HPDE6-E6E7 (cell line): ENCODE results near the gene PARD3B.

Experiments used
- DNase-seq: peaks from one replicate; pipeline ENCODE4 v3.0.0; 2011; ENCODE audit warnings: missing footprints; ENCODE audit errors: extremely low spot score

The PARD3B gene

DNA sequence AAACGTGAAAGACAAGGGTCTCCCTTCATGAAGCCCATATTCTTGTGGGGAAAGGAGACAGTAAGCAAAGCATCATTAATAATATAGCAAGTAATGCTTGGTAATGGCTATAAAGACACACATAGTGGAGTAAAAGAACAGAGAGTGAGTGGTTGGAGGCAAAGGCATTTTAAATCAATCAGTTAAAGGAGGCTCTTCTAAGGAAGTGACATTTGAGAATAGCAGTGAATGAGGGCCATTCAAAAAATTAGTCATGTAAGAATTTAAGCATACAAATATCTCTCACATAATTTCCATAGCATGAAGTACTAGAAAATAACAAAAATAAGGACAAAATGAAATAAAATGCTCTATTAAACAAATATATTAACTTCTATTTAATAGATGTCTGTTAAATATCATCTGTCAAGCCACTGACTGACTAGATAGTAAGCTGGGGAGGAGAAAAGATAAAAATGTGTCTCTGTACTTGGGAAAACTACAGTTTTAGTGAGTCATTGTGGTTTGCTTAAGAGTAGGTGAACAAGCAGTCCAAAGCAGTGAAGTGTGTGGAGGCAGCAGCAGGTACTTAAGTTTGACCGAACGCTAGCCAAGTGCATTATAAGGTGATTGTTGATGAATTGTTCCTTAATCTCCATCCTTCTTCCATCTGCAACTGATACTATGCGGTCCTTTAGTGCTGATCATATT, 160.1 kb downstream of the PARD3B start:
- DNase-seq, result no peak

GRCh38 chr2:204706939-204707338, 161.7 kb downstream of the PARD3B start:
- DNase-seq, result no peak

GRCh38 chr2:204713211-204713610, 167.9 kb downstream of the PARD3B start:
- DNase-seq, result no peak

GRCh38 chr2:204715361-204715760, 170.1 kb downstream of the PARD3B start:
- no peak for DNase-seq

GRCh38 chr2:204717591-204717990, 172.3 kb downstream of the PARD3B start:
- DNase-seq, result no peak

DNA sequence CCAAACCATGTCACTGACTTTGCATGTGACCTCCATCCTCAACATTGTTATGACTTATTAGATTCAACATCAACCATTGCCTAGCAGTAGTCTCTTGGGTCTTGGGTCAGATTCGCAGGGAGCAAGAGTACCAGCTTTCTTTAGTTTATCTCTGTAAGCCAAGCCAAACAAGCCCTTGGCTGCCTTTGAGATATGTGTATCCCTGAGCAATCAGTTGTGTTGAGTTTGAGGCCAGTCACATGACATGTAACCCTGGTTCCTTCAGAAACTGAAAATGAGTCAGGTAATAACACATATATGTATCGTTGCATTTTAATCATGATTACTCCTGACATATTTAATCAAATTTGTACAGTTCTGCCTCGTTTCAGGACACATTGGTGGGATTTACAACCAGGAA, 173.3 kb downstream of the PARD3B start:
- no peak for DNase-seq

DNA sequence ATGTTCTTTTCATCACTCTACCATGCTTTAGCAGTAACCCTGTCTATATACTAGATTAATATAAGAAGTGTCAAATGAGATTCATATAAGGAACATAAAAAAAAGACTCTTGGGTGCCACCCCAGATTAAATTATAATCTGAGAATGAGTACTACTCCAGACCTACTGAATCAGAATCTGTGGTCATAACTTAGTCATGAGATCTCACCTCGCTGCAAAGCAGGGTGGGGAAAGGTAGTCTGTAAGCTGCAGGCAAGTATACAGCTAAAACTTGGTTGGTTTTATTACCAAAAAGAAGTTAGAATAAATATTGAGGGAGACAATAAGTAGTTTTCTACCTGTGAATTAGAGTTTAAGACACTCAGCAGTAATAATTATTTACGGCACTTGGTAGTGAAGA, 175.6 kb downstream of the PARD3B start:
- no peak for DNase-seq

DNA sequence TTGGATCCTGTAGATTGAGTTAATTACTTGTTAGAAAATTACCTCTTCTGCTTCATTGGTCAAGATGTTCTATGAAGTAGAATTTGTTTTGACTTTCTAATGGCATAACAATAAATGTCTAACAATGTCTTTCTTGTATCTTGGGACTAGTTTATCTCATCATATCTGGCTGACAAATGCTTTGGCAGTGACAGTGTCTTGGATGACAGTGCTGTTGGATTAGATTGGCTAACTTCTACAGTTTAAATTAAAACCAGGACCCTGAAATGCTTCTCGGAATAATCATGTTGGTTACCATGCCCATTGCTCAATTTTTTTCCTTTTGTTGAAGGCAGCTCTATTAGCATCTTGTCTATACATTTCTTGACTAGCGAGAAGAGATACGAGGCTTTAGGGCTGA, 176.9 kb downstream of the PARD3B start:
- DNase-seq, result no peak

GRCh38 chr2:204722691-204723090, 177.4 kb downstream of the PARD3B start:
- no peak for DNase-seq

DNA sequence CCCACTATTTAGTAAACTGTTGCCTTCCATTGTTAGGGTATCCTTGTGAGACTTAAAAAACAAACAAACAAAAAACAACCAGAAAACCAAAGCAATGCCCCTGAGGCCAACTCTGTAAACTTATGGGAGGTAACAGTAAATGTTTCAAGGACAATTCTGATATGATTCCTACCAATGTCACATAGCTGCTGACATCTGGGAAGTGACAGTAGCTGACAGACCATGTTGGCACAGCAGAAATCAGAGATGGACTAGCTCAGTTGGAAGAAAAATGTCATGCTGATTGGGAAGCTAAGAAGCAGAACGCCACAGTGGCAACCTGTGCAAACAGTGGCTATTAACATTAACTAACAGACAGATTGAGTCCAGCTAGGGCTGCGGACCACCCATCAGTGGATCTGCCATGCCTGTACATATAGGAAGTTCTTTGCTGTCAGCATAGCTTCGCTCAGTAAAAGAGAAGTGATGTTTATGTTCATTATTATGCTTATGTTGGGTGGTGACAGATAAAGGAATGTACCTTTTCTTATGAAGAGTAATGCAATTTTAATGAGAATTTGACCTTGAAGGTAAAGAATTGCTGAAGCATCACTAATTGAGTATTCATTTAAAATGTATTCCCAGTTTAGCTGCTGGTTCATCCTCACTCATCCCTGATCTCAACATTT, 180.6 kb downstream of the PARD3B start:
- no peak for DNase-seq

DNA sequence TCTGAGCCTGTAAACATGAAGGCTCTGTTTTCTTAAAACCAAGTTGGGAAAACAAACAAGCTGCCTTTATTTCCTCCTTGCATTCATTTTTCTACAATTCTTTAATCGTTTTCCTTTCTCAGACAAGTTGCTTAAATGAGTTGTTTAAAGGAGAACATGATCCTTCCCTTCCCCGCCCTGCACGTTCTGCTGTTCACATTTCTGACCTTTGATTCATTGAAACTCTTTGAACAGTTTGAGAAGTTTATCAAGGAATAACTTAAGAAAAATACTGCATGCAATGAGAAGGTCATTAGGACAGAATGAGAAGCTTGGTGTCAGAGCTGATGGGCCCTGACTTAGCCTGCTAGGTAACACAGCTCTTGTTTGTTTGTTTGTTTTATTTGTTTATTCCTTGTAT, 181.6 kb downstream of the PARD3B start:
- DNase-seq, result no peak

- DNase-seq, result no peak
These were observed 182.1 kb downstream of the PARD3B start for GRCh38 chr2:204727368-204727767.

DNA sequence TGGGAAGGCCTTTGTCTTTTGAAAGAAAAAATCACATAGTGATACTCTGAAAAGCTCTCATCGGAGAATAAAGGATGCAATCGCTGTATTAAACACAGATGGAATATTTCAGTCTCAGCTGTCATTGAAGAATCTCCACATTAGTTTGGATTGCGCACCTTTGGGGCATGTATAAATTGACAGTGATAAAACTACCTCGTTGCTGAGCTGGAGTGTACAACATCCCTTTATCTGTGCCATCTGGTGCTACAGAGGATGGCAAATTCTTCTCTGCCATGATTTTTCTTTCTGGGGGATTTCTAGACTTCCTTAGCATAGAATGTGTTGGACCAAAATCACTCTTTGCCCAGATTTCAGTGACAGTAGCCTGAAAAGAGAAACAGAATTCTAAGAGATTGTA, 185.3 kb downstream of the PARD3B start:
- no peak for DNase-seq

- DNase-seq, result no peak
These were observed 186.7 kb downstream of the PARD3B start for GRCh38 chr2:204732019-204732418.

GRCh38 chr2:204737296-204737695, 192.0 kb downstream of the PARD3B start:
- no peak for DNase-seq

DNA sequence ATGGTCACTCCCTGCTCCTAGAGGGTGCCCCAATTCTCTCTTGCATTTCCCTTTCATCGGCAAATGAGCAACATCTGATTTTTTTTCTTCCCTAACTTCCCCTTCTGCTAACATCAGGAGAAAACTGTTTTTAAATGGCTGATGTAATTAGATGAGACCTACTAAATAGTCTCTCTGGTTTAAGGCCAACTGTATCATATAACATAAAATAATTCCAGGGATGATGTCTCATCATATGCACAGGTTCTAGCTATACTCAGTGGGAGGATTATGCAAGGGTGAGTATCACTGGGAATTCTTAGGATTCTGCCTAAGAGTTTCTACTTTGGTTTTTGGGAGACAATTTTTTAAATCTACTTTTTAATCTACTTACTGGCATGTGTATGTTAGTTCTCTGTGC, 193.4 kb downstream of the PARD3B start:
- no peak for DNase-seq

DNA sequence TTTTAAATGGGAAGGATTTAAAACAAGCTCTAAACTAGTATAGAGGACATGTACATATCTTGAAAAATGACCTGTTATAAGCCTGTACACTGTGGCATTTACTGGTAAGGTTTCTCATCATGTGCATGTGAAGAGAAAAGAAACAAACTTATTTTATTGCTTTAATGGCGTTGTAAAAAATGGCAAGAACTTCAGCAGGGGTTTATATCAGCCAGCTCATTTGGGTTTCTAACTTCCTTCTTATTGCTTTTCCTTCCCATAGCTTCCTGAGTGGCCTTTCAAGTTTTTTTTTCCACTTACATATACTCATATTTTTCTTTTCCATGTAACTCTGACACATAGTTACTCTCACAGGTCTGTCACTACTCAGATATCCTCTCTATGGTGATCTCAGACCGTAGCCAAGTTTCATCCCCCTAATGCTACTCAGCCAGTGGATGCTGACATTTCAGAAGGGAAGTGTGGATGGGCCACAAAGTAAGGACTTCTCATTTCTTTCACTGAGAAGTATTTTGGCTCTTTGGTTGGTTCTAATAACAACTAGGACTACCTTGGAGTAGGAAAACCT, 198.2 kb downstream of the PARD3B start:
- DNase-seq, result no peak

GRCh38 chr2:204744506-204744905, 199.2 kb downstream of the PARD3B start:
- DNase-seq, result no peak

DNA sequence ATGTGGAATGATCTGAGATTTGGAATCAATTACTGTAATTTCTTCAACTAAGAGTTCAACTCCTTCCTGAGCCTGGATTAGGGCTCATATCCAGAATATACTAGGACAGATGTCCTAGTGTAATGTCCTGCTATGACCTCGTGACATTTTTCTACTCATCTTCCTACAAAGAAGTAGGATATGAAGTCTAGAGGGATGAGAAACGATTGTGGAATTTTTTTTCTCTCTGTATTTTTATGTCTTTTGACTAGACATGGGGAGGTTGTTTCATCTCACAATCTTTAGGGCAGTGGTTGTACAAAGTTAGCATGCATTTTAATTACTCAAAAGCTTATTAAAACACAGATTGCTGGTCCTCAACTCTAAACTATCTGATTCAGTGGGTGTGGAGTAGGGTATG, 203.0 kb downstream of the PARD3B start:
- DNase-seq, result no peak

GRCh38 chr2:204749319-204749718, 204.0 kb downstream of the PARD3B start:
- no peak for DNase-seq

DNA sequence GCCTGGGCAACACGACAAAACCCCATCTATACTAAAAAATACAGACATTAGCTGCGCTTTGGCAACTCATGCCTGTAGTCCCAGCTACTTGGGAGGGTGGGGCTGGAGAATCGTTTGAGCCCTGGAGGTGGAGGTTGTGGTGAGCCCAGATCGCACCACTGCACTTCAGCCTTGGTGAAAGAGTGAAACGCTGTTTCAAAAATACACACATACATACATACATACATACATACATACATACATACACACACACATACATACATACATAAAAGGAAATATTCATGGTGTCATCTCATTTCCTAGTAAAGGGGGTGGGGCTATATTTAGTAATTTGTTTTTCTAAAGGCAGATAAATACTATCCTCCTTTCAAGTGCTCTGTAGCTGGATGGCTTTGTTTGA, 205.1 kb downstream of the PARD3B start:
- no peak for DNase-seq

DNA sequence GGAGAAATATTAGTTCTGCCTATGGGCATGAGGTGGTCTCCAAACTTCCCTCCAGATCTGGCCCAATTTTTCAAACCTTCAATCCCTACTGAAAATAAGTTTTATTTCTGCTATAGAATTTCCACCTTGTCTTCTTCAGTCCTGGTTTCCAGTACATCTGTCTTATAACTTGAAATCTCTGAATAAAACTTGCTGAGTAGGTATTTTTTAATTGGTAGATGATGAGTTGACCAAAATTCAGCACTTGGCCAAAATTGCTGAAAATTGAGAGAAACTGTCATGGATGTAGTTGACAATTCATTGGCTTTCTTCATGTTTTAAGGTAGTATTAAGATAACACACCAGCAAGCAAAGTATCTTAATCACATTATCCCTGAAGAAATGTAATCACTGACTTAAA, 206.2 kb downstream of the PARD3B start:
- DNase-seq, result no peak

GRCh38 chr2:204753841-204754240, 208.6 kb downstream of the PARD3B start:
- DNase-seq, result no peak
